ENCODE measurements around the gene RNF212.
"Not testable (repeated sequence)": the region's sequence is repeated elsewhere in the genome, so short reads cannot be mapped to it uniquely, and the experiment has no call there.

DNA sequence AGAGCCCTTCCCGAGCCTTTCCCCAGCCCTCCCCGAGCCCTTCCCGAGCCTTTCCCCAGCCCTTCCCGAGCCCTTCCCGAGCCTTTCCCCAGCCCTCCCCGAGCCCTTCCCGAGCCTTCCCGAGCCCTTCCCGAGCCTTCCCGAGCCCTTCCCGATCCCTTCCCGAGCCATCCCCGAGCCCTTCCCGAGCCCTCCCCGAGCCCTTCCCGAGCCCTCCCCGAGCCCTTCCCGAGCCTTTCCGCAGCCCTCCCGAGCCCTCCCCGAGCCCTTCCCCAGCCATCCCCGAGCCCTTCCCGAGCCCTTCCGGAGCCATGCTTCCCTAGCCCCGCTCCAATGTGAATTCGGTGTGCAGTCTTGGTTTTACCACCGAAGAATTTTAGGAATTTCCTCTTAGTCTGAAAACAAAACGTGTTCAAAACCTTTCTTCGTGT is 66.8 kb downstream of the RNF212 start:
- TF ChIP-seq, protein P1, sequence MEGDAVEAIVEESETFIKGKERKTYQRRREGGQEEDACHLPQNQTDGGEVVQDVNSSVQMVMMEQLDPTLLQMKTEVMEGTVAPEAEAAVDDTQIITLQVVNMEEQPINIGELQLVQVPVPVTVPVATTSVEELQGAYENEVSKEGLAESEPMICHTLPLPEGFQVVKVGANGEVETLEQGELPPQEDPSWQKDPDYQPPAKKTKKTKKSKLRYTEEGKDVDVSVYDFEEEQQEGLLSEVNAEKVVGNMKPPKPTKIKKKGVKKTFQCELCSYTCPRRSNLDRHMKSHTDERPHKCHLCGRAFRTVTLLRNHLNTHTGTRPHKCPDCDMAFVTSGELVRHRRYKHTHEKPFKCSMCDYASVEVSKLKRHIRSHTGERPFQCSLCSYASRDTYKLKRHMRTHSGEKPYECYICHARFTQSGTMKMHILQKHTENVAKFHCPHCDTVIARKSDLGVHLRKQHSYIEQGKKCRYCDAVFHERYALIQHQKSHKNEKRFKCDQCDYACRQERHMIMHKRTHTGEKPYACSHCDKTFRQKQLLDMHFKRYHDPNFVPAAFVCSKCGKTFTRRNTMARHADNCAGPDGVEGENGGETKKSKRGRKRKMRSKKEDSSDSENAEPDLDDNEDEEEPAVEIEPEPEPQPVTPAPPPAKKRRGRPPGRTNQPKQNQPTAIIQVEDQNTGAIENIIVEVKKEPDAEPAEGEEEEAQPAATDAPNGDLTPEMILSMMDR (conservative IDR thresholded peaks at IDR 0.05; ENCODE audit: low read depth, low read length): not testable (repeated sequence)
- TF ChIP-seq EZH2 (IDR thresholded peaks at IDR 0.05; ENCODE audit: low read length, unreplicated experiment): not testable (repeated sequence)
